H9 (cell line): Measurements from ENCODE around the gene RTP1. TPM values are rescaled to one million over a fixed set of nuclear protein-coding genes. Genes with fewer than 3 reads are reported as not detected.

ENCODE experiments used
- DNase-seq: peaks from one replicate; pipeline ENCODE4 v3.0.0-alpha.2; 2017
- H2AFZ ChIP-seq: one replicate; pipeline ENCODE4 v1.6.1; 2013; ENCODE audit warnings: mild to moderate bottlenecking, low read length, control low read depth, moderate library complexity
- H2AK5ac ChIP-seq: 2 replicates; pipeline ENCODE4 v1.6.1; 2013; ENCODE audit warnings: low read length, control low read depth, mixed read lengths; ENCODE audit not compliant: insufficient read length
- H2BK120ac ChIP-seq: one replicate; pipeline ENCODE4 v1.6.1; 2013; ENCODE audit warnings: low read depth, mild to moderate bottlenecking, low read length, control low read depth, inconsistent platforms; ENCODE audit not compliant: poor library complexity, severe bottlenecking
- H2BK12ac ChIP-seq: 2 replicates; pipeline ENCODE4 v1.6.1; 2013; ENCODE audit warnings: low read length, control low read depth, mixed read lengths, low read depth; ENCODE audit not compliant: insufficient read length
- H2BK15ac ChIP-seq: 2 replicates; pipeline ENCODE4 v1.6.1; 2013; ENCODE audit warnings: low read depth, low read length, control low read depth
- H2BK20ac ChIP-seq: one replicate; pipeline ENCODE4 v1.6.1; 2013; ENCODE audit warnings: low read depth, mild to moderate bottlenecking, low read length, control low read depth, inconsistent platforms; ENCODE audit not compliant: poor library complexity, severe bottlenecking
- H2BK5ac ChIP-seq: 2 replicates; pipeline ENCODE4 v1.6.1; 2013; ENCODE audit warnings: low read length, control low read depth, mixed read lengths; ENCODE audit not compliant: insufficient read length
- H3K14ac ChIP-seq: 2 replicates; pipeline ENCODE4 v1.6.1; 2013; ENCODE audit warnings: low read length, control low read depth; ENCODE audit not compliant: insufficient read depth
- H3K18ac ChIP-seq: 2 replicates; pipeline ENCODE4 v1.6.1; 2013; ENCODE audit warnings: low read depth, mild to moderate bottlenecking, mixed read lengths, low read length, control low read depth; ENCODE audit not compliant: insufficient read length
- H3K23ac ChIP-seq: 2 replicates; pipeline ENCODE4 v1.6.1; 2013; ENCODE audit warnings: low read length, control low read depth, mixed read lengths, low read depth; ENCODE audit not compliant: insufficient read length
- H3K23me2 ChIP-seq: 2 replicates; pipeline ENCODE4 v1.6.1; 2013; ENCODE audit warnings: low read depth, mild to moderate bottlenecking, mixed read lengths, low read length, control low read depth; ENCODE audit not compliant: insufficient read length, poor library complexity, severe bottlenecking
- H3K27ac ChIP-seq: 2 replicates; pipeline ENCODE4 v1.5.1; 2013; ENCODE audit warnings: low read length, control low read depth, mixed read lengths, low read depth; ENCODE audit not compliant: insufficient read length
- H3K27me3 ChIP-seq: 2 replicates; pipeline ENCODE4 v1.6.1; 2013; ENCODE audit warnings: low read length, control low read depth, inconsistent platforms; ENCODE audit not compliant: insufficient read depth
- H3K4ac ChIP-seq: 2 replicates; pipeline ENCODE4 v1.6.1; 2013; ENCODE audit warnings: low read depth, mild to moderate bottlenecking, control low read depth, inconsistent platforms, low read length, moderate library complexity
- H3K4me1 ChIP-seq: 2 replicates; pipeline ENCODE4 v1.6.1; 2013; ENCODE audit warnings: low read length, control low read depth, inconsistent platforms; ENCODE audit not compliant: insufficient read depth
- H3K4me2 ChIP-seq: 2 replicates; pipeline ENCODE4 v1.6.1; 2013; ENCODE audit warnings: low read length, control low read depth, mixed read lengths; ENCODE audit not compliant: insufficient read length, insufficient read depth
- H3K56ac ChIP-seq: 2 replicates; pipeline ENCODE4 v1.6.1; 2013; ENCODE audit warnings: low read depth, mild to moderate bottlenecking, mixed read lengths, low read length, control low read depth; ENCODE audit not compliant: insufficient read length
- H3K79me1 ChIP-seq: 2 replicates; pipeline ENCODE4 v1.6.1; 2013; ENCODE audit warnings: low read depth, mild to moderate bottlenecking, moderate library complexity, low read length, control low read depth, inconsistent platforms; ENCODE audit not compliant: insufficient read depth, poor library complexity, severe bottlenecking
- H3K79me2 ChIP-seq: 2 replicates; pipeline ENCODE4 v1.6.1; 2013; ENCODE audit warnings: low read length, control low read depth, inconsistent platforms; ENCODE audit not compliant: insufficient read depth
- H3K9ac ChIP-seq: 2 replicates; pipeline ENCODE4 v1.6.1; 2013; ENCODE audit warnings: low read length, control low read depth, mixed read lengths; ENCODE audit not compliant: insufficient read length; ENCODE audit errors: extremely low read depth
- H3K9me3 ChIP-seq: one replicate; pipeline ENCODE4 v1.6.1; 2013; ENCODE audit warnings: low read depth, low read length, inconsistent platforms; ENCODE audit not compliant: control insufficient read depth
- H3T11ph ChIP-seq: one replicate; pipeline ENCODE4 v1.6.1; 2013; ENCODE audit warnings: mild to moderate bottlenecking, low read length, control low read depth, inconsistent platforms
- H4K20me1 ChIP-seq: one replicate; pipeline ENCODE4 v1.6.1; 2013; ENCODE audit not compliant: control insufficient read depth, insufficient read length, insufficient read depth
- H4K5ac ChIP-seq: 2 replicates; pipeline ENCODE4 v1.6.1; 2013; ENCODE audit warnings: low read depth, mild to moderate bottlenecking, mixed read lengths, low read length, control low read depth; ENCODE audit not compliant: insufficient read length
- H4K8ac ChIP-seq: replicated peaks from 2 replicates; pipeline ENCODE4 v1.6.1; 2013; ENCODE audit warnings: low read length, control low read depth, mixed read lengths, low read depth; ENCODE audit not compliant: insufficient read length
- H4K91ac ChIP-seq: 2 replicates; pipeline ENCODE4 v1.6.1; 2013; ENCODE audit warnings: low read depth, mild to moderate bottlenecking, moderate library complexity, mixed read lengths, low read length, control low read depth; ENCODE audit not compliant: insufficient read length
- H3K27ac Mint-ChIP-seq, 3 experiments: 2 replicates in 2 of 3; 3 replicates in 1 of 3; pipeline ENCODE4 v1.8.0; 2020 to 2021; ENCODE audit warnings: mixed read lengths in 3 of 3, mild to moderate bottlenecking in 1 of 3, moderate library complexity in 1 of 3
- H3K27me3 Mint-ChIP-seq: 2 replicates; pipeline ENCODE4 v1.8.0; 2021; ENCODE audit warnings: low read depth, mild to moderate bottlenecking, moderate library complexity, mixed read lengths
- H3K36me3 Mint-ChIP-seq, 3 experiments: 2 replicates in 2 of 3; 3 replicates in 1 of 3; pipeline ENCODE4 v1.8.0; 2020 to 2021; ENCODE audit warnings: low read depth in 3 of 3, mixed read lengths in 3 of 3; ENCODE audit not compliant: insufficient read depth in 1 of 3
- H3K4me1 Mint-ChIP-seq, 2 experiments: 2 replicates each; pipeline ENCODE4 v1.8.0; 2020; ENCODE audit warnings: mixed read lengths in 2 of 2
- H3K4me3 Mint-ChIP-seq, 2 experiments: 2 replicates in 1 of 2; 3 replicates in 1 of 2; pipeline ENCODE4 v1.8.0; 2020 to 2021; ENCODE audit warnings: mild to moderate bottlenecking in 2 of 2, mixed read lengths in 2 of 2, moderate library complexity in 1 of 2
- H3K9me3 Mint-ChIP-seq, 2 experiments: 2 replicates in 1 of 2; 3 replicates in 1 of 2; pipeline ENCODE4 v1.8.0; 2020; ENCODE audit warnings: mild to moderate bottlenecking in 2 of 2, mixed read lengths in 2 of 2, moderate library complexity in 1 of 2
- CTCF ChIP-seq: fragments of 200-600 bp; sonication (generic); conservative IDR thresholded peaks from 3 replicates; pipeline ENCODE4 v1.8.0; 2021; ENCODE audit warnings: antibody characterized with exemption, mild to moderate bottlenecking
- WGBS: extraction: QIAGEN DNeasy Blood & Tissue Kit; methylation state at CpG from one replicate; pipeline ENCODE4 v1.1.7; 2013; ENCODE audit warnings: missing lambda C conversion rate, low lambda C conversion rate, mixed read lengths; ENCODE audit not compliant: insufficient read length; ENCODE audit errors: extremely low coverage; 5-methylcytosine and 5-hydroxymethylcytosine counted together
- total RNA-seq: library from RNA; stranded (reverse); gene quantifications from 2 replicates; pipeline ENCODE4 v1.2.1, GENCODE V29; 2021

Gene RTP1
- total RNA-seq, 1 experiment from 2014 or later: 6.6 TPM

DNA sequence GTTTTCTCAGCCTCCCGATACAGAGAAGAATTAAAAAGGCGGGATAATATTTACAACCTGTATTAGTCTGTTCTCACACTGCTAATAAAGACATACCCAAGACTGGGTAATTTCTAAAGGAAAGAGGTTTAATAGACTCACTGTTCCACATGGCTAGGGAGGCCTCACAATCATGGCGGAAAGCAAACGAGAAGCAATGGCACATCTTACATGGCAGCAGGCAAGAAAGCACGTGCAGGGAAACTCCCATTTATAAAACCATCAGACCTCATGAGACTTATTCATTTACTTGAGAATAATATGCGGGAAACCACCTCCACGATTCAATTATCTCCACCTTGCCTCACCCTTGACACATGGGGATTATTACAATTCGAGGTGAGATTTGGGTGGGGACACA is 30.5 kb upstream of the RTP1 start:
- no peak overlapping the region for H3K9ac ChIP-seq
- peaks cover 35 to 64% of the 10 kb centered on the region in 2 experiments for H3K4me1 Mint-ChIP-seq
- no peaks in the 10 kb centered on the region for H3K23me2 ChIP-seq
- peak overlapping the region in 1 of 3 experiments; percentile 55; a peak in 1 of 7 replicates for H3K27ac Mint-ChIP-seq
- H3K4me3 Mint-ChIP-seq: no peak overlapping the region
- H3K4me1 ChIP-seq: peaks cover 8% of the 10 kb centered on the region; the same call in 1 of the 2 replicates
- no peak overlapping the region for H4K91ac ChIP-seq
- H3K4ac ChIP-seq: no peak overlapping the region
- H2BK20ac ChIP-seq: no peak overlapping the region
- no peaks in the 10 kb centered on the region for H3K79me2 ChIP-seq
- TF ChIP-seq CTCF: no peak
- no CpG with 5 or more reads among the region's 8 CpGs for WGBS
- DNase-seq: no peak
- H3K36me3 Mint-ChIP-seq: peaks cover 6 to 35% (median 7%) of the 10 kb centered on the region in 3 experiments
- H3K9me3 ChIP-seq: no peaks in the 10 kb centered on the region
- peaks cover 0 to 7% of the 10 kb centered on the region in 2 experiments; a peak in 3 of 5 replicates for H3K9me3 Mint-ChIP-seq
- no peak overlapping the region for H4K5ac ChIP-seq
- no peak overlapping the region for H2BK5ac ChIP-seq
- no peak overlapping the region for H3K27ac ChIP-seq
- no peak overlapping the region for H3K56ac ChIP-seq
- no peak overlapping the region for H3K18ac ChIP-seq
- no peak overlapping the region for H2BK12ac ChIP-seq
- H4K8ac ChIP-seq: no peak overlapping the region
- H4K20me1 ChIP-seq: no peaks in the 10 kb centered on the region
- no peak overlapping the region for H2AFZ ChIP-seq
- H2BK15ac ChIP-seq: no peak overlapping the region
- no peaks in the 10 kb centered on the region for H3K27me3 ChIP-seq
- no peak overlapping the region for H3K4me2 ChIP-seq
- no peak overlapping the region for H3T11ph ChIP-seq
- H3K23ac ChIP-seq: no peak overlapping the region
- H3K14ac ChIP-seq: no peak overlapping the region
- no peak overlapping the region for H2BK120ac ChIP-seq
- no peaks in the 10 kb centered on the region for H3K79me1 ChIP-seq
- H3K27me3 Mint-ChIP-seq: no peaks in the 10 kb centered on the region
- H2AK5ac ChIP-seq: no peak overlapping the region
